ENCODE results near the gene TCF7L1. TPM values are rescaled to one million over a fixed set of nuclear protein-coding genes. Genes with fewer than 3 reads are reported as not detected.

Gene TCF7L1
- total RNA-seq, 4 donors from 2014 or later, result 0.75 to 2.9 (median 1.1) TPM

GRCh38 chr2:85178154-85178553 lies 45.0 kb downstream of the TCF7L1 start:
- intact Hi-C loops (cut with DNase I; ENCODE audit: low total_unique reads) (no loop called here), in situ Hi-C loops (cut with MboI; ENCODE audit: low pct_ligation_motif_present in 1 of 4, low pct_unique_long_range_greater_than_20kb in 1 of 4, low sequenced_read_pairs in 3 of 4) (no loop called here)
- H3K4me3 ChIP-seq, result no peak overlapping the region
- DNase-seq, result no peak
- 94% methylated on average over 1 of the region's 1 CpG; no CpG with 5 or more reads in 1 of the 2 donors for WGBS, 2 donors (ENCODE audit: low coverage in 1 of 2)
- H3K9me3 ChIP-seq, result no peaks in the 10 kb centered on the region
- H3K27ac ChIP-seq, result no peak overlapping the region
- H3K27me3 ChIP-seq, result no peaks in the 10 kb centered on the region
- H3K4me1 ChIP-seq, result peaks cover 0 to 9% (median 0%) of the 10 kb centered on the region in 4 donors
- TF ChIP-seq POLR2AphosphoS5 (IDR thresholded peaks at IDR 0.05) (no peak), EP300 (IDR thresholded peaks at IDR 0.05; ENCODE audit: low read depth) (no peak), POLR2A (IDR thresholded peaks at IDR 0.05) (no peak)
- TF ChIP-seq, protein P1, sequence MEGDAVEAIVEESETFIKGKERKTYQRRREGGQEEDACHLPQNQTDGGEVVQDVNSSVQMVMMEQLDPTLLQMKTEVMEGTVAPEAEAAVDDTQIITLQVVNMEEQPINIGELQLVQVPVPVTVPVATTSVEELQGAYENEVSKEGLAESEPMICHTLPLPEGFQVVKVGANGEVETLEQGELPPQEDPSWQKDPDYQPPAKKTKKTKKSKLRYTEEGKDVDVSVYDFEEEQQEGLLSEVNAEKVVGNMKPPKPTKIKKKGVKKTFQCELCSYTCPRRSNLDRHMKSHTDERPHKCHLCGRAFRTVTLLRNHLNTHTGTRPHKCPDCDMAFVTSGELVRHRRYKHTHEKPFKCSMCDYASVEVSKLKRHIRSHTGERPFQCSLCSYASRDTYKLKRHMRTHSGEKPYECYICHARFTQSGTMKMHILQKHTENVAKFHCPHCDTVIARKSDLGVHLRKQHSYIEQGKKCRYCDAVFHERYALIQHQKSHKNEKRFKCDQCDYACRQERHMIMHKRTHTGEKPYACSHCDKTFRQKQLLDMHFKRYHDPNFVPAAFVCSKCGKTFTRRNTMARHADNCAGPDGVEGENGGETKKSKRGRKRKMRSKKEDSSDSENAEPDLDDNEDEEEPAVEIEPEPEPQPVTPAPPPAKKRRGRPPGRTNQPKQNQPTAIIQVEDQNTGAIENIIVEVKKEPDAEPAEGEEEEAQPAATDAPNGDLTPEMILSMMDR (IDR thresholded peaks at IDR 0.05), result no peak
- H3K36me3 ChIP-seq, result no peaks in the 10 kb centered on the region

DNA sequence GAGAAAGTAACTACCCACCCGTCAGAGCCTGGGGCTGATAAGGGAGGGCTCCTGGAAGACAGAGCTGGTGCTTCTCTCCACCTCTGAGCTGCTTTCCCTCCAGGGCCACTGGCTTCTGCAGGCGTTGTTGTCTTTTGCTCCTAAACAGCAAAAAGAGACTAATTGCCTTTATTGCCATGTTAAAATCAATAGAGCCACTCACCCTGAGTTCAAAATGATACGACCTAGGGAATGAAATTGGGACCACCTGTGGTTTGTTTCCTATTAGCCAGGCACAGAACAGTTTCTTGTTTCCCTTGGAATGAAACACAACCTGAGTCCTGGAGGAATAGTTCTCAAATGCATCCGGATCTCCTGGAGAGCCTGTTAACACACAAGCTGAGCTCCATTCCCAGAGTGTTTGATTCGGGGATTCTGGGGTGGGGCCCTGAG lies 45.8 kb downstream of the TCF7L1 start:
- H3K4me3 ChIP-seq, result no peak overlapping the region
- intact Hi-C loops (cut with DNase I; ENCODE audit: low total_unique reads), result no loop called here
- no peak overlapping the region for H3K27ac ChIP-seq
- H3K36me3 ChIP-seq, result no peaks in the 10 kb centered on the region
- in situ Hi-C loops (cut with MboI; ENCODE audit: low pct_ligation_motif_present in 1 of 4, low pct_unique_long_range_greater_than_20kb in 1 of 4, low sequenced_read_pairs in 3 of 4), result no loop called here
- WGBS, 2 donors (ENCODE audit: low coverage in 1 of 2), result 74% methylated on average over 5 of the region's 5 CpGs; no CpG with 5 or more reads in 1 of the 2 donors
- H3K27me3 ChIP-seq, result no peaks in the 10 kb centered on the region
- TF ChIP-seq EP300 (IDR thresholded peaks at IDR 0.05; ENCODE audit: low read depth) (no peak), POLR2A (IDR thresholded peaks at IDR 0.05) (no peak)
- DNase-seq, result no peak
- H3K9me3 ChIP-seq, result no peaks in the 10 kb centered on the region
- peaks cover 0 to 9% (median 0%) of the 10 kb centered on the region in 4 donors for H3K4me1 ChIP-seq

GRCh38 chr2:85179541-85179940 lies 46.3 kb downstream of the TCF7L1 start:
- DNase-seq, result no peak
- H3K36me3 ChIP-seq, result no peaks in the 10 kb centered on the region
- intact Hi-C loops (cut with DNase I; ENCODE audit: low total_unique reads), result no loop called here
- H3K4me3 ChIP-seq, result no peak overlapping the region
- no peak for TF ChIP-seq POLR2A (IDR thresholded peaks at IDR 0.05)
- TF ChIP-seq POLR2AphosphoS5 (IDR thresholded peaks at IDR 0.05), result no peak
- no peak for TF ChIP-seq EP300 (IDR thresholded peaks at IDR 0.05; ENCODE audit: low read depth)
- TF ChIP-seq, protein P1 (IDR thresholded peaks at IDR 0.05), result no peak
- H3K27ac ChIP-seq, result no peak overlapping the region
- in situ Hi-C loops (cut with MboI; ENCODE audit: low pct_ligation_motif_present in 1 of 4, low pct_unique_long_range_greater_than_20kb in 1 of 4, low sequenced_read_pairs in 3 of 4), result no loop called here
- WGBS, 2 donors (ENCODE audit: low coverage in 1 of 2), result 20 to 64% methylated on average over 1 to 3 of the region's 3 CpGs
- H3K9me3 ChIP-seq, result no peaks in the 10 kb centered on the region
- H3K4me1 ChIP-seq, result peaks cover 0 to 9% (median 0%) of the 10 kb centered on the region in 4 donors
- no peaks in the 10 kb centered on the region for H3K27me3 ChIP-seq

DNA sequence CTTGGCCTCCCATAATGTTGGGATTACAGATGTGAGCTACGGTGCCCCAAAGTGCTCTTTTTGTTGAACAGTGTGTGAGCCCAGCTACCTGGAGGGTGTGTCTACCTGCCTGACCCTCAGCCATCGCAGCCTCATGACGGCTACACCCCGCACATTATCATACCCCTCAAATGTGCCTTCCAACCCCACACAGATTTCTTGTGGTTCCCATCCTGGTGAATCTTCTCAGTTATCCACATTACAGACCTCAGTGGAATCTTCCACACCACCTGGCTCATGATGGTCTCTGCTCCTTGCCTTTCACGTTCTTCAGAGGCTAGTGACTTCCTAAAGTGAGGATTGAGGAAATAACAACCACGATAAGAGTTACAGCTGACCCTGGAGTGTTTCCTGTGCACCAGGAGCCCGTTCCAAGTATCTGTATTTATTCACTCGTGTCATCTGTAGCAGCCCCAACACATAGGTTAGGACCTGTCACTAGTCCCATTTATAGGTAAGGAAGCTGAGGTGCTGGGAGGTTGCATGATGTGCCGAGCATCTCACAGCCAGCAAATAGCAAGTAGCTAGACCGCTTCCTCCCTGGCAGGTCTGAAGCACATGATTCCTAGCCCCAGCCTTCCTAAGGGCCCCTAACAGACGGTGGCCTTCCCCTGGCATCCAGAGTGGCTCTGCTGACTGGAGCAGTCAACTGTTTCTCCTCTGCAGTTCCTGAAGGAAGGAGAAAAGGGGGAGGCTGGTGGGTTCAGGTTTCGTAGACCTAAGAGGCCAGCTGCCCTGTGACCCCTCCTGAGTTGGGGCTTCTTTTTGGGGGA lies 47.3 kb downstream of the TCF7L1 start:
- no peaks in the 10 kb centered on the region for H3K36me3 ChIP-seq
- peaks cover 0 to 9% (median 0%) of the 10 kb centered on the region in 4 donors for H3K4me1 ChIP-seq
- in situ Hi-C loops (cut with MboI; ENCODE audit: low pct_ligation_motif_present in 1 of 4, low pct_unique_long_range_greater_than_20kb in 1 of 4, low sequenced_read_pairs in 3 of 4), result no loop called here
- H3K4me3 ChIP-seq, result no peak overlapping the region
- H3K27me3 ChIP-seq, result no peaks in the 10 kb centered on the region
- TF ChIP-seq POLR2A (IDR thresholded peaks at IDR 0.05) (no peak), EP300 (IDR thresholded peaks at IDR 0.05; ENCODE audit: low read depth) (no peak), POLR2AphosphoS5 (IDR thresholded peaks at IDR 0.05) (no peak)
- TF ChIP-seq, protein P1 (IDR thresholded peaks at IDR 0.05), result no peak
- no peak for DNase-seq
- 75% methylated on average over 12 of the region's 12 CpGs; no CpG with 5 or more reads in 1 of the 2 donors for WGBS, 2 donors (ENCODE audit: low coverage in 1 of 2)
- intact Hi-C loops (cut with DNase I; ENCODE audit: low total_unique reads), result no loop called here
- H3K9me3 ChIP-seq, result no peaks in the 10 kb centered on the region
- H3K27ac ChIP-seq, result no peak overlapping the region
